ENCODE results near the gene FGF14.

The FGF14 gene

GRCh38 chr13:102310691-102311418, 91.0 kb downstream of the FGF14 start:
- peaks cover 5% of the 10 kb centered on the region for H3K27me3 Mint-ChIP-seq
- no peak overlapping the region for H3K27ac Mint-ChIP-seq
- H3K4me3 Mint-ChIP-seq, result no peak overlapping the region
- H3K9me3 Mint-ChIP-seq, result no peaks in the 10 kb centered on the region
- H3K36me3 Mint-ChIP-seq (ENCODE audit: low read depth), result no peaks in the 10 kb centered on the region
- no peaks in the 10 kb centered on the region for H3K4me1 Mint-ChIP-seq (ENCODE audit: low read depth)

GRCh38 chr13:102309110-102309509, 92.7 kb downstream of the FGF14 start:
- no peaks in the 10 kb centered on the region for H3K9me3 Mint-ChIP-seq
- H3K27me3 Mint-ChIP-seq, result peaks cover 5% of the 10 kb centered on the region
- no peak overlapping the region for H3K27ac Mint-ChIP-seq
- no peaks in the 10 kb centered on the region for H3K4me1 Mint-ChIP-seq (ENCODE audit: low read depth)
- H3K36me3 Mint-ChIP-seq (ENCODE audit: low read depth), result no peaks in the 10 kb centered on the region
- H3K4me3 Mint-ChIP-seq, result no peak overlapping the region

- no peaks in the 10 kb centered on the region for H3K27me3 Mint-ChIP-seq
- no peak overlapping the region for H3K27ac Mint-ChIP-seq
- H3K4me3 Mint-ChIP-seq, result no peak overlapping the region
- H3K36me3 Mint-ChIP-seq (ENCODE audit: low read depth), result no peaks in the 10 kb centered on the region
- no peaks in the 10 kb centered on the region for H3K9me3 Mint-ChIP-seq
- H3K4me1 Mint-ChIP-seq (ENCODE audit: low read depth), result no peaks in the 10 kb centered on the region
These were observed 99.3 kb downstream of the FGF14 start for GRCh38 chr13:102302534-102302933.

- Mint-ChIP-seq H3K9me3 (no peaks in the 10 kb centered on the region), H3K27ac (no peak overlapping the region), H3K4me3 (no peak overlapping the region), H3K4me1 (ENCODE audit: low read depth) (no peaks in the 10 kb centered on the region), H3K27me3 (no peaks in the 10 kb centered on the region), H3K36me3 (ENCODE audit: low read depth) (no peaks in the 10 kb centered on the region)
These were observed 101.5 kb downstream of the FGF14 start for GRCh38 chr13:102300379-102300778.

GRCh38 chr13:102299366-102299765, 102.5 kb downstream of the FGF14 start:
- Mint-ChIP-seq H3K9me3 (no peaks in the 10 kb centered on the region), H3K36me3 (ENCODE audit: low read depth) (no peaks in the 10 kb centered on the region), H3K4me1 (ENCODE audit: low read depth) (no peaks in the 10 kb centered on the region), H3K4me3 (no peak overlapping the region), H3K27ac (no peak overlapping the region), H3K27me3 (no peaks in the 10 kb centered on the region)

GRCh38 chr13:102298051-102298450, 103.8 kb downstream of the FGF14 start:
- H3K4me1 Mint-ChIP-seq (ENCODE audit: low read depth), result no peaks in the 10 kb centered on the region
- no peaks in the 10 kb centered on the region for H3K27me3 Mint-ChIP-seq
- H3K36me3 Mint-ChIP-seq (ENCODE audit: low read depth), result no peaks in the 10 kb centered on the region
- no peak overlapping the region for H3K27ac Mint-ChIP-seq
- H3K4me3 Mint-ChIP-seq, result no peak overlapping the region
- no peaks in the 10 kb centered on the region for H3K9me3 Mint-ChIP-seq

- peaks cover 3% of the 10 kb centered on the region for H3K27me3 Mint-ChIP-seq
- H3K4me3 Mint-ChIP-seq, result no peak overlapping the region
- H3K27ac Mint-ChIP-seq, result no peak overlapping the region
- H3K4me1 Mint-ChIP-seq (ENCODE audit: low read depth), result no peaks in the 10 kb centered on the region
- no peaks in the 10 kb centered on the region for H3K36me3 Mint-ChIP-seq (ENCODE audit: low read depth)
- no peaks in the 10 kb centered on the region for H3K9me3 Mint-ChIP-seq
These were observed 106.4 kb downstream of the FGF14 start for GRCh38 chr13:102295316-102296048.

- no peaks in the 10 kb centered on the region for H3K9me3 Mint-ChIP-seq
- no peak overlapping the region for H3K27ac Mint-ChIP-seq
- H3K36me3 Mint-ChIP-seq (ENCODE audit: low read depth), result no peaks in the 10 kb centered on the region
- H3K27me3 Mint-ChIP-seq, result peaks cover 3% of the 10 kb centered on the region
- H3K4me3 Mint-ChIP-seq, result no peak overlapping the region
- H3K4me1 Mint-ChIP-seq (ENCODE audit: low read depth), result no peaks in the 10 kb centered on the region
These were observed 107.3 kb downstream of the FGF14 start for GRCh38 chr13:102294407-102295018.

GRCh38 chr13:102293723-102294122, 108.1 kb downstream of the FGF14 start:
- Mint-ChIP-seq H3K9me3 (no peaks in the 10 kb centered on the region), H3K4me1 (ENCODE audit: low read depth) (no peaks in the 10 kb centered on the region), H3K36me3 (ENCODE audit: low read depth) (no peaks in the 10 kb centered on the region), H3K4me3 (no peak overlapping the region), H3K27ac (no peak overlapping the region), H3K27me3 (peaks cover 3% of the 10 kb centered on the region)

- H3K9me3 Mint-ChIP-seq, result no peaks in the 10 kb centered on the region
- H3K4me3 Mint-ChIP-seq, result no peak overlapping the region
- peaks cover 3% of the 10 kb centered on the region for H3K27me3 Mint-ChIP-seq
- no peaks in the 10 kb centered on the region for H3K4me1 Mint-ChIP-seq (ENCODE audit: low read depth)
- H3K36me3 Mint-ChIP-seq (ENCODE audit: low read depth), result no peaks in the 10 kb centered on the region
- H3K27ac Mint-ChIP-seq, result no peak overlapping the region
These were observed 110.1 kb downstream of the FGF14 start for GRCh38 chr13:102291587-102292218.

- H3K36me3 Mint-ChIP-seq (ENCODE audit: low read depth), result no peaks in the 10 kb centered on the region
- no peaks in the 10 kb centered on the region for H3K9me3 Mint-ChIP-seq
- H3K27me3 Mint-ChIP-seq, result peaks cover 3% of the 10 kb centered on the region
- no peaks in the 10 kb centered on the region for H3K4me1 Mint-ChIP-seq (ENCODE audit: low read depth)
- no peak overlapping the region for H3K27ac Mint-ChIP-seq
- H3K4me3 Mint-ChIP-seq, result no peak overlapping the region
These were observed 112.2 kb downstream of the FGF14 start for GRCh38 chr13:102289606-102290005.

- Mint-ChIP-seq H3K4me3 (no peak overlapping the region), H3K27ac (no peak overlapping the region), H3K27me3 (peaks cover 3% of the 10 kb centered on the region), H3K9me3 (no peaks in the 10 kb centered on the region), H3K36me3 (ENCODE audit: low read depth) (no peaks in the 10 kb centered on the region), H3K4me1 (ENCODE audit: low read depth) (no peaks in the 10 kb centered on the region)
These were observed 115.5 kb downstream of the FGF14 start for GRCh38 chr13:102286326-102286725.

GRCh38 chr13:102280366-102280765, 121.5 kb downstream of the FGF14 start:
- no peaks in the 10 kb centered on the region for H3K27me3 Mint-ChIP-seq
- no peak overlapping the region for H3K4me3 Mint-ChIP-seq
- no peaks in the 10 kb centered on the region for H3K36me3 Mint-ChIP-seq (ENCODE audit: low read depth)
- no peak overlapping the region for H3K27ac Mint-ChIP-seq
- H3K9me3 Mint-ChIP-seq, result no peaks in the 10 kb centered on the region
- H3K4me1 Mint-ChIP-seq (ENCODE audit: low read depth), result no peaks in the 10 kb centered on the region

GRCh38 chr13:102277286-102277685, 124.6 kb downstream of the FGF14 start:
- no peaks in the 10 kb centered on the region for H3K36me3 Mint-ChIP-seq (ENCODE audit: low read depth)
- H3K27ac Mint-ChIP-seq, result no peak overlapping the region
- H3K27me3 Mint-ChIP-seq, result no peaks in the 10 kb centered on the region
- no peaks in the 10 kb centered on the region for H3K9me3 Mint-ChIP-seq
- no peaks in the 10 kb centered on the region for H3K4me1 Mint-ChIP-seq (ENCODE audit: low read depth)
- H3K4me3 Mint-ChIP-seq, result no peak overlapping the region

GRCh38 chr13:102276404-102276803, 125.4 kb downstream of the FGF14 start:
- Mint-ChIP-seq H3K9me3 (no peaks in the 10 kb centered on the region), H3K4me1 (ENCODE audit: low read depth) (no peaks in the 10 kb centered on the region), H3K36me3 (ENCODE audit: low read depth) (no peaks in the 10 kb centered on the region), H3K27ac (no peak overlapping the region), H3K4me3 (no peak overlapping the region), H3K27me3 (no peaks in the 10 kb centered on the region)

Measured in stimulated activated naive CD8-positive, alpha-beta T cell treated with anti-CD3 and anti-CD28 coated beads, Interleukin-15, Interleukin-2, amounts not matched to agents 100 ng/mL and 50 ng/mL, for 24 hours (primary cell).